Activated CD8-positive, alpha-beta memory T cell treated with anti-CD3 and anti-CD28 coated beads for 48 hours (primary cell): ENCODE measurements around the gene LDLRAD4.

ENCODE experiments used
- DNase-seq, 3 experiments: peaks; one replicate each; pipeline ENCODE4 v3.0.0-alpha.2; 2020; ENCODE audit warnings: low read depth in 2 of 3, low spot score in 2 of 3

The LDLRAD4 gene

DNA sequence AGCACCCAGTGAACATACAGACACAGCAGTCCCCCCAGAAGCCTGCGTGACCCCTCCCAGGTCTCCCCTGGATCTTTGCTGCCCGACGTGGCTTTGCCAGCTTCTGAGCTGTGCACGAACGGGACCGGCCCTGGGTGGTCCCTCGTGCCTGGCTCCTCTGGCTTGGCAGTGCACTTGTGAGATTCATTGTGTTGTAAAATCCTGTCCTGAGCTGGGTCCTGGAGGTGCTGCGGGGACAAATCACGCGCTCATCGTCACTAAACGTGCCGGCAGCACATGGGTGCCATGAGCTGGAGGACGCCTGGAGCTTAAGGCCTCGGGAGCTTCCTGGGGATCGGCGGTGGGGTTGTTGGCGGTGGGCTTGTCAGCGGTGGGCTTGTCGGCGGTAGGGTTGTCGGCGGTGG is 402.9 kb downstream of the LDLRAD4 start:
- no peak for DNase-seq

- DNase-seq, result no peak
These were observed 403.5 kb downstream of the LDLRAD4 start for GRCh38 chr18:13621886-13622619.

GRCh38 chr18:13622751-13623150 is 404.2 kb downstream of the LDLRAD4 start:
- no peak for DNase-seq

DNA sequence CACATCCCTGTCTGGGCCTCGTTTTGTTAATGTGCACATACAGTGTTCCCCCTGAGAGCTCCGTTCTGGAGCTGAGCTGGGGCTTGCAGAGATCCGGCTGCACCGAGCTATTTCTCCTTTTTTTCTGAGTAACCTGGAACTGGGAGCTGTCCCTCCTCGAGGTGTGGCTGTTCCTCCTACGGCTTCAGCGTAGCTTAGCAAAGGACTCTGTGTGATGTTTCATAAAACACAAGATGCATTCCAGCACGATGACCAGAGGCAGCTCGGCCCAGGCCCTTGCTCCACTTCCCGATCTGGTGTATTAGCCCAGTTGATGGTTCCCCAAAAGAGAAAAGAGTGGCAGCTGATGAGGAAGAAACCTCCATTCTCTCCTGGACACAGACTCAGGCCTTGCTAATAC is 404.8 kb downstream of the LDLRAD4 start:
- no peak for DNase-seq

- no peak for DNase-seq
These were observed 405.3 kb downstream of the LDLRAD4 start for GRCh38 chr18:13623871-13624270.

DNA sequence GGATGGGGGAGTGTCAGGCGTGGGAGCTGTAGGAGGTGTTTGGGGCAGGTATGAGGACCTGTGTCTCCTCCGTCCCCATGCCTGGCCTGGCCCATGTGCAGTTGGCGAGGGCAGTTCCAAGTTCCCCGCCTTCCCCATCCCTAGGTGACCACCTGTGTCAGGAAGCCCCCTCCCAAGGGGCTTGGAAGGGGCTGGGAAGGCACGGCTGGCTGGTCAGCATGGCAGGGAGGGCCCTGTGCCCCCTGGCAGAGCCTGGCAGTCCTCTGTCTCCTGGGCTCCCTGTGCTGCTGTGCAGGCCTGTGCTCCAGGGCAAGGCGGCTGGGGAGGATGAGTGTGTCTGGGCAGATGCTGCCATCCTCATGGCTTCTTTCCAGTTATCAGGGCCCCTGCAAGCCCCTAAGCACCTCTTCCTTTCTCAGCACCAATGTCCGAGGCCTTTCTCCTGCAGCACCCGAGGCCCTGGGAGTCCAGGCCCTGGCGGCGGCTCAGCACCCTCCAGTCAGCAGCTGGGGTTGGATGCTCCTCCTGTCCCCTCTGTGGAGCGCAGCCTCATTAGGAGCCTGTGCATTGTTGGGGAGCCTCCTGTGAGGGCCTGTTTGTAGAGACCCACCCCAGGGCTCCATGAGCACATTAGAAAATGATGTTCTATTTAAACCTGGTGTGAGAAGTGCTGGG is 406.1 kb downstream of the LDLRAD4 start:
- DNase-seq, result no peak

DNA sequence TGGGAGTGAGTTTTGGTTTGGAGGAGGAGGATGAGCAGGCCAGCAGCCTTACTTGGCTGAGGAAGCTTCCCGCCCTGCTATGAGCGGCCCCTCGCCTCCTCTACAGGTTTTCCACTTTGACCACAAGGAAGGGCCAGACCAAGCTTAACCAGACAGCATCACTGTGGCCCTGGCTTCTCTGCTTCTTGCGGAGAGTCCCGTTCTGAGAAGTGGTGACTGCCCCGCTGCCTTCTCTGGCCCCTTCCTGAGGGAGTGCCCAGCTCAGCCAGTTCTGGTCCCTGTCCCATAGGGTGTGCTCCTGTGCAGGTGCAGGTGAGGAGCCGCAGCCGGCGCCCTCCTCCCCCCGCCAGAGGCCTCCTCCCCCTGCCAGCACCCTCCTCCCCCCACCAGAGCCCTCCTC is 406.8 kb downstream of the LDLRAD4 start:
- no peak for DNase-seq

- no peak for DNase-seq
These were observed 407.4 kb downstream of the LDLRAD4 start for GRCh38 chr18:13625843-13626543.

- DNase-seq, result no peak
These were observed 408.0 kb downstream of the LDLRAD4 start for GRCh38 chr18:13626544-13626908.

DNA sequence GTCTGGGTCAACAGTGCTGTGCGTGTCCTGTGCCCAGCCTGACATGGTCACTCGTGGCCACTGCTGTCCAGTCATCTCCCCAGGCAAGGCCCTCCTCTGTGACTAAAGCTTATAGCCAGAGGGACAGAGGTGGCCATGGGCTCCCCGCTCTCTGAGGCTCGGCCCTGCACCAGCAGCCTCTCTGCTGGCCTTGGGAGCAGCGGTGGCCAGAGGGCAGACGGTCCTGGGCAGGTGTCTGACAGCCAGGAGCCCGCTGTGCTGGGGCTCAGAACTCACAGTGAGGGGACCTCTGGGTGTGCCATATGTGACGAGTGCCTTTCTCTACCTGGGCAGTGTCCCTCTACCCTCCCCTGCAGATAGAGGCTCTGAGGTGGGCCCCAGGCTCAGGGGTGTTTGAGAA is 409.1 kb downstream of the LDLRAD4 start:
- DNase-seq, result no peak

- DNase-seq, result no peak
These were observed 409.7 kb downstream of the LDLRAD4 start for GRCh38 chr18:13628211-13628610.

DNA sequence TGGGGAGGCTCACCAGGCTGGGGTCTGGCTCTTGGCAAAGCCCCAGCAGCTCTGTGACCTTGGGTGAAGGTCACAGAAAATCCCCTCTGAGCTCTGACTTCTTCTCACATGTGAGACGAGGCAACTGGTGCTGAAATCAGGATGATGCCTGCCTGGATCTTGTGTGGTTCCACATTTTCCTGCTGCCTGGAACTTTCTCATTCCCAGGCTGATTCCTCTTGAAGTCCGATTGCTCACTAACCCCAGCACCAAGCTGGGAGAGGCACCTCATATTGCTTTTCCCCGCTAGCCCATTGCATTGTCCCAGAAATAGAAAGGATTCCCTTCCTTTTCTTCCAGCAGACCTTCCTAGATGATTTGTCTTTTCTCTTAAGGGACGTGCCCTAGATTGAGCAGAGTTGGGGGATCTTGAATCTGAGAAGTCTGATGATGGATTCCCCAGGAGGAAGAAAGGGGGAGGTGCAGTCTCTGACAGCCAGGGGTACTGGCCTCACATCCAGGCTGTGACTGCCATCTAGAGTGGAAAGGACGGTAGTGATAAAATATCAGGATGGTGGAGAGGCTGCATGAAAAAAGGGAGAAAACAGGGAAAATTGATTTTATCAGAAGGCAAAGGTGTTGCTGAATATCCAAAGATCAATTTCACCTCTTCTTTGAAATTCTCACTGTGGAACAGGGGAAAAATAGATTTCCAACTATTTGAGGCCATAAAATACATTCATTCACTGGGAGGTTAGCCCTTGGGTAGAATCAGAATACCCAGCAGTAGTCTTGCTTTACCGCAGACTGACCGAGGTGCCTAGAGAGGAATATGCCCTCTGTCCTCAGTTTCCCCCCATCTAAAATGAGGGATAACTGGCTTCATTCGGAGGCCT is 411.5 kb downstream of the LDLRAD4 start:
- DNase-seq, result no peak

GRCh38 chr18:13630716-13631268 is 412.2 kb downstream of the LDLRAD4 start:
- DNase-seq, result no peak

DNA sequence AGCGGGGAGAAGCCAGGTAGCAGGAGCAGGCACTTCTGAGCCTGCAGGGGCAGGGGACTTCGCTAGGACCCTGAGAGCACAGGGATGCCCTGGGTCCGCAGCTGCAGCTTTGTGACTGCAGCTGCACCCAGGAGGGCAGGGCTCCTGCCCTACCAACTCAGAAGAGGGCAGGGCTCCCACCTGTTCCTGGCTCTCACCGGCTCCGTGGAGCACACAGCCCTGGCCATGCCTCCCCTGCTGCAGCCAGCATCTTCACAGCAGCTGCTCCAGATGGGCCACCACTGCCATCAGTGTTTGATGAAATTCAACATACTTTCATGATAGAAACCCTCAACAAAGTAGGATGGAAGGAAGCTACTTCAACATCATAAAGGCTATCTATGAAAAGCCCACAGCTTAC is 415.1 kb downstream of the LDLRAD4 start:
- no peak for DNase-seq

DNA sequence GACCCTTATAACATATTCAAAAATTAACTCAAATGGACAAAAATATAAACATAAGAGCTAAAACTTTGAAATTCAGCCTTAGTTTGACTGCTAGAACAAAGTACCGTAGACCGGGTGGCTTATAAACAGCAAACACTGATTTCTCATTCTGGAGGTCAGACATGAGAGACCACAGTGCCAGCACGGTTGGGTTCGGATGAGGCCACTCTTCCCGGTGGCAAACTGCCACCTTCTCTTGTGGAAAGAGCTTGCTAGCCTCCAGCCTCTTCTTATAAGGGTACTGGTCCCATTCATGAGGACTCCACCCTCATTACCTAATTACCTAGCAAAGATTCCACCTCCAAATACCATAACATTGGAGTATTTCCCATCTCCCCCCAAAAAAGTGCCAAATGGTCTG is 416.5 kb downstream of the LDLRAD4 start:
- DNase-seq, result no peak

- no peak for DNase-seq
These were observed 420.4 kb downstream of the LDLRAD4 start for GRCh38 chr18:13638719-13639595.

- DNase-seq, result no peak
These were observed 421.8 kb downstream of the LDLRAD4 start for GRCh38 chr18:13640266-13640860.

- DNase-seq, result no peak
These were observed 423.2 kb downstream of the LDLRAD4 start for GRCh38 chr18:13641551-13642439.

DNA sequence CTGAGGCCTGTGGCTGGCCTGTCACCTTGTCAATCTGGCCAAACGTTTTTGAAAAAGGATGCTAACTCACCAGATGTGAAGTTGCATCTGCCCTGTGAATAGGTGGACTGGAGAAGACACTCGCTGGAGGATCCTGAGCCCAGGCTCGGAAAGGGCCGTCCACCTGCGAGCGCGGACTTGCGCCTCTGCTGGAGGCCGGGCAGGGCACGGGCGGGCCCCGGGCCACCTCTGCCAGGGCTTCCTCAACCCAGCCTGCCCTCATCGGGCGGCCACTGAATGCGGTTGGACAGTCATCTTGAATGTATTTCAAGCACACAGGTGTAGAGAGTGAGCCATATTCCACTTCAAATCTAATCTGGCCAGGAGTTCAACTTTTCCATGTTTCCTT is 423.9 kb downstream of the LDLRAD4 start:
- DNase-seq, result no peak
